ENCODE measurements around the gene SIGLEC8.
"Not testable (repeated sequence)": the region's sequence is repeated elsewhere in the genome, so short reads cannot be mapped to it uniquely, and the experiment has no call there.

Gene SIGLEC8

GRCh38 chr19:51501594-51502263 lies 43.5 kb upstream of the SIGLEC8 start, which contains the start of gene SIGLEC12:
SIGLEC12 (minus strand) TSS chr19:51501800; CDS start chr19:51501733, 67 bp downstream.
- Histone ChIP-seq H3K79me2 (ENCODE audit: insufficient read depth, low read length) (no peaks in the 10 kb centered on the region), H2AFZ (ENCODE audit: low read length) (no peak within 1 kb of the TSS), H4K20me1 (ENCODE audit: insufficient read depth, low read length, poor library complexity, severe bottlenecking) (no peaks in the 10 kb centered on the region), H3F3A (ENCODE audit: low read depth) (no peaks in the 10 kb centered on the region), H3K4me3 (ENCODE audit: low read length, poor library complexity, severe bottlenecking) (no peak within 1 kb of the TSS), H3K4me2 (ENCODE audit: low read depth, low read length, poor library complexity, severe bottlenecking) (peak within 1 kb of the TSS; percentile 56), H3K9me3 (ENCODE audit: insufficient read depth, low read depth, low read length) (no peaks in the 10 kb centered on the region), H3K36me3 (ENCODE audit: insufficient read depth, low read length) (no peaks in the 10 kb centered on the region), H3K4me1 (ENCODE audit: insufficient read depth, low read length, poor library complexity, severe bottlenecking) (peaks cover 9% of the 10 kb centered on the region), H3K27me3 (ENCODE audit: insufficient read depth, low read length, poor library complexity, severe bottlenecking) (peaks cover 4% of the 10 kb centered on the region), H3K9me2 (replicated peaks; ENCODE audit: low read depth, low read length) (no peaks in the 10 kb centered on the region), H3K9ac (ENCODE audit: low read depth, low read length, poor library complexity, severe bottlenecking) (no peak within 1 kb of the TSS)
- no peak for TF ChIP-seq EZH2phosphoT487 (IDR thresholded peaks at IDR 0.05; ENCODE audit: borderline replicate concordance)
- TF ChIP-seq, protein P1, sequence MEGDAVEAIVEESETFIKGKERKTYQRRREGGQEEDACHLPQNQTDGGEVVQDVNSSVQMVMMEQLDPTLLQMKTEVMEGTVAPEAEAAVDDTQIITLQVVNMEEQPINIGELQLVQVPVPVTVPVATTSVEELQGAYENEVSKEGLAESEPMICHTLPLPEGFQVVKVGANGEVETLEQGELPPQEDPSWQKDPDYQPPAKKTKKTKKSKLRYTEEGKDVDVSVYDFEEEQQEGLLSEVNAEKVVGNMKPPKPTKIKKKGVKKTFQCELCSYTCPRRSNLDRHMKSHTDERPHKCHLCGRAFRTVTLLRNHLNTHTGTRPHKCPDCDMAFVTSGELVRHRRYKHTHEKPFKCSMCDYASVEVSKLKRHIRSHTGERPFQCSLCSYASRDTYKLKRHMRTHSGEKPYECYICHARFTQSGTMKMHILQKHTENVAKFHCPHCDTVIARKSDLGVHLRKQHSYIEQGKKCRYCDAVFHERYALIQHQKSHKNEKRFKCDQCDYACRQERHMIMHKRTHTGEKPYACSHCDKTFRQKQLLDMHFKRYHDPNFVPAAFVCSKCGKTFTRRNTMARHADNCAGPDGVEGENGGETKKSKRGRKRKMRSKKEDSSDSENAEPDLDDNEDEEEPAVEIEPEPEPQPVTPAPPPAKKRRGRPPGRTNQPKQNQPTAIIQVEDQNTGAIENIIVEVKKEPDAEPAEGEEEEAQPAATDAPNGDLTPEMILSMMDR (conservative IDR thresholded peaks at IDR 0.05; ENCODE audit: low read length): no peak

GRCh38 chr19:51500931-51501330 lies 42.7 kb upstream of the SIGLEC8 start:
- not testable (repeated sequence) for H3K79me2 ChIP-seq (ENCODE audit: insufficient read depth, low read length); H3K4me1 ChIP-seq (ENCODE audit: insufficient read depth, low read length, poor library complexity, severe bottlenecking); H2AFZ ChIP-seq (ENCODE audit: low read length); H3K9ac ChIP-seq (ENCODE audit: low read depth, low read length, poor library complexity, severe bottlenecking); H3K9me2 ChIP-seq (replicated peaks; ENCODE audit: low read depth, low read length); H4K20me1 ChIP-seq (ENCODE audit: insufficient read depth, low read length, poor library complexity, severe bottlenecking); H3K9me3 ChIP-seq (ENCODE audit: insufficient read depth, low read depth, low read length); H3F3A ChIP-seq (ENCODE audit: low read depth); H3K36me3 ChIP-seq (ENCODE audit: insufficient read depth, low read length); H3K27me3 ChIP-seq (ENCODE audit: insufficient read depth, low read length, poor library complexity, severe bottlenecking); H3K4me3 ChIP-seq (ENCODE audit: low read length, poor library complexity, severe bottlenecking)
- peak overlapping the region; percentile 56 for H3K4me2 ChIP-seq (ENCODE audit: low read depth, low read length, poor library complexity, severe bottlenecking)

GRCh38 chr19:51497666-51498065 lies 39.4 kb upstream of the SIGLEC8 start:
- Histone ChIP-seq H2AFZ (ENCODE audit: low read length) (no peak overlapping the region), H3K27me3 (ENCODE audit: insufficient read depth, low read length, poor library complexity, severe bottlenecking) (no peaks in the 10 kb centered on the region), H3K9me2 (replicated peaks; ENCODE audit: low read depth, low read length) (no peaks in the 10 kb centered on the region), H3K9me3 (ENCODE audit: insufficient read depth, low read depth, low read length) (no peaks in the 10 kb centered on the region), H3K4me3 (ENCODE audit: low read length, poor library complexity, severe bottlenecking) (no peak overlapping the region), H3K36me3 (ENCODE audit: insufficient read depth, low read length) (no peaks in the 10 kb centered on the region), H3K9ac (ENCODE audit: low read depth, low read length, poor library complexity, severe bottlenecking) (no peak overlapping the region), H3F3A (ENCODE audit: low read depth) (no peaks in the 10 kb centered on the region), H3K4me1 (ENCODE audit: insufficient read depth, low read length, poor library complexity, severe bottlenecking) (peaks cover 9% of the 10 kb centered on the region), H4K20me1 (ENCODE audit: insufficient read depth, low read length, poor library complexity, severe bottlenecking) (no peaks in the 10 kb centered on the region), H3K4me2 (ENCODE audit: low read depth, low read length, poor library complexity, severe bottlenecking) (no peak overlapping the region), H3K79me2 (ENCODE audit: insufficient read depth, low read length) (no peaks in the 10 kb centered on the region)
- TF ChIP-seq, protein P1 (conservative IDR thresholded peaks at IDR 0.05; ENCODE audit: low read length): no peak
- TF ChIP-seq EZH2phosphoT487 (IDR thresholded peaks at IDR 0.05; ENCODE audit: borderline replicate concordance): no peak

DNA sequence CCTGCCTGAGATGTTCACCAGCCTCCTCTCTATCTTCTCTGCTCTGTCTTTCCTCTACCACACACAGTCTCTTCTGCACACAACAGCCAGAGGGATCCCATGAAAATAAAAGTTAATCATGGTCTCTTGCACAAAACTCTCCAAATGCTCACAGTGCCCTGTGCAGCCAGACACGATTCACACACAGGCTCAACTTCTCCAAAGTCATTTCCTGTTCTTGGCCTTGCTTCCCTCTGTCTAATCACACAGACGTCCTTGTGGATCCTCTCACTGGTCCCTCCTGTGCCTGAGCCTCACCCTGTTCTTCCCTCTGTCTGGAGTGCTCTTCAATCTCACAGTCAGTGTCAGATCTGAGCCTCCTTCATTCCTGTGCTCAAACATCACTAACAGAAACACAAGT lies 35.5 kb upstream of the SIGLEC8 start:
- Histone ChIP-seq H3K9ac (ENCODE audit: low read depth, low read length, poor library complexity, severe bottlenecking) (no peak overlapping the region), H3K4me1 (ENCODE audit: insufficient read depth, low read length, poor library complexity, severe bottlenecking) (no peaks in the 10 kb centered on the region), H3F3A (ENCODE audit: low read depth) (no peaks in the 10 kb centered on the region), H3K4me3 (ENCODE audit: low read length, poor library complexity, severe bottlenecking) (no peak overlapping the region), H3K9me2 (replicated peaks; ENCODE audit: low read depth, low read length) (no peaks in the 10 kb centered on the region), H3K36me3 (ENCODE audit: insufficient read depth, low read length) (no peaks in the 10 kb centered on the region), H3K9me3 (ENCODE audit: insufficient read depth, low read depth, low read length) (no peaks in the 10 kb centered on the region), H4K20me1 (ENCODE audit: insufficient read depth, low read length, poor library complexity, severe bottlenecking) (no peaks in the 10 kb centered on the region), H2AFZ (ENCODE audit: low read length) (no peak overlapping the region), H3K27me3 (ENCODE audit: insufficient read depth, low read length, poor library complexity, severe bottlenecking) (no peaks in the 10 kb centered on the region), H3K79me2 (ENCODE audit: insufficient read depth, low read length) (no peaks in the 10 kb centered on the region), H3K4me2 (ENCODE audit: low read depth, low read length, poor library complexity, severe bottlenecking) (no peak overlapping the region)
- no peak for TF ChIP-seq EZH2phosphoT487 (IDR thresholded peaks at IDR 0.05; ENCODE audit: borderline replicate concordance)
- TF ChIP-seq, protein P1 (conservative IDR thresholded peaks at IDR 0.05; ENCODE audit: low read length): no peak
